GM18507 (cell line): Measurements from ENCODE around the gene TMEM108.

Source experiments
- DNase-seq: peaks from one replicate; pipeline ENCODE4 v3.0.0; 2011; ENCODE audit warnings: low read depth; ENCODE audit not compliant: insufficient read length; ENCODE audit errors: extremely low spot score
- FAIRE-seq: peaks from 2 replicates; lab custom pipeline; 2011; peaks lifted over from hg19 to GRCh38; lab: Jason Lieb, UNC

TMEM108 gene

GRCh38 chr3:133426721-133427120 is 388.5 kb downstream of the TMEM108 start:
- FAIRE-seq (no peak), DNase-seq (no peak)

- no peak for FAIRE-seq
- DNase-seq, result no peak
These were observed 390.4 kb downstream of the TMEM108 start for GRCh38 chr3:133428552-133428951.

GRCh38 chr3:133429063-133429462 is 390.9 kb downstream of the TMEM108 start:
- DNase-seq, result no peak
- FAIRE-seq, result no peak

- no peak for FAIRE-seq
These were observed 401.4 kb downstream of the TMEM108 start for GRCh38 chr3:133439563-133439962.

GRCh38 chr3:133440652-133441051 is 402.5 kb downstream of the TMEM108 start:
- no peak for FAIRE-seq
- DNase-seq, result no peak

More at GRCh38 chr3:133439563-133439962, 401.4 kb downstream of the TMEM108 start:
- no peak for DNase-seq

- FAIRE-seq, result peak; percentile 92
- no peak for DNase-seq
These were observed 403.7 kb downstream of the TMEM108 start for GRCh38 chr3:133441867-133442270.

GRCh38 chr3:133442518-133442917 is 404.3 kb downstream of the TMEM108 start:
- DNase-seq (no peak), FAIRE-seq (peak; percentile 42)

- DNase-seq, result no peak
- FAIRE-seq, result no peak
These were observed 405.6 kb downstream of the TMEM108 start for GRCh38 chr3:133443649-133444422.

- no peak for FAIRE-seq
- no peak for DNase-seq
These were observed 406.2 kb downstream of the TMEM108 start for GRCh38 chr3:133444423-133444774.

- peak; percentile 73 for FAIRE-seq
- no peak for DNase-seq
These were observed 406.9 kb downstream of the TMEM108 start for GRCh38 chr3:133445108-133445507.
